IMR-90 (cell line): ENCODE measurements around the gene SIRPG. TPM values are rescaled to one million over a fixed set of nuclear protein-coding genes. Genes with fewer than 3 reads are reported as not detected.

Source experiments
- ATAC-seq: fragments of 200-7000 bp; cut with Tn5 transposase; 2 replicates; pipeline ENCODE4 v1.9.1; 2020; ENCODE audit warnings: low read depth, mild to moderate bottlenecking, moderate library complexity
- BruUV-seq: library from RNA; stranded (reverse); fragments of 400-500 nt; replicated peaks from 2 replicates; lab custom pipeline; 2021; lab: Mats Ljungman, UMichigan
- CTCF ChIA-PET: fragments of 300-600 bp; formaldehyde crosslinking; extraction: SDS; loops from one replicate; lab custom pipeline; 2021; ENCODE audit warnings: antibody characterized with exemption; lab: Yijun Ruan, JAX
- POLR2A ChIA-PET: fragments of 300-600 bp; sonication (Branson Sonifier 250); formaldehyde crosslinking; loops from one replicate; lab custom pipeline; 2022; ENCODE audit warnings: antibody characterized with exemption; ENCODE audit not compliant: unreplicated experiment; lab: Charles Lee
- DNase-seq: peaks from one replicate; pipeline ENCODE4 v3.0.0; 2013
- H2AFZ ChIP-seq: replicated peaks from 2 replicates; pipeline ENCODE3; 2013; ENCODE audit warnings: low read length, mild to moderate bottlenecking; ENCODE audit not compliant: poor library complexity
- H2AK5ac ChIP-seq: 2 replicates; pipeline ENCODE4 v1.6.1; 2013; ENCODE audit warnings: low read depth, low read length, inconsistent platforms
- H2AK9ac ChIP-seq: replicated peaks from 2 replicates; pipeline ENCODE3; 2013; ENCODE audit warnings: mild to moderate bottlenecking, low read depth, low read length, moderate library complexity; ENCODE audit not compliant: poor library complexity
- H2BK120ac ChIP-seq: 2 replicates; pipeline ENCODE4 v1.6.1; 2013; ENCODE audit warnings: low read depth, low read length, inconsistent platforms
- H2BK15ac ChIP-seq: 3 replicates; pipeline ENCODE4 v1.6.1; 2013; ENCODE audit warnings: low read depth, low read length, inconsistent platforms
- H2BK20ac ChIP-seq: 2 replicates; pipeline ENCODE4 v1.6.1; 2013; ENCODE audit warnings: low read depth, mild to moderate bottlenecking, inconsistent platforms, low read length, moderate library complexity
- H2BK5ac ChIP-seq: 2 replicates; pipeline ENCODE4 v1.6.1; 2013; ENCODE audit warnings: mild to moderate bottlenecking, low read depth, low read length, inconsistent platforms; ENCODE audit not compliant: poor library complexity, severe bottlenecking
- H3K14ac ChIP-seq: replicated peaks from 2 replicates; pipeline ENCODE4 v1.6.1; 2013; ENCODE audit warnings: low read depth, low read length, inconsistent platforms
- H3K18ac ChIP-seq: 2 replicates; pipeline ENCODE4 v1.6.1; 2013; ENCODE audit warnings: low read depth, low read length, control low read depth
- H3K23ac ChIP-seq: 2 replicates; pipeline ENCODE4 v1.6.1; 2013; ENCODE audit warnings: low read depth, low read length, inconsistent platforms
- H3K27ac ChIP-seq: 2 replicates; pipeline ENCODE4 v1.5.1; 2013; ENCODE audit warnings: mild to moderate bottlenecking, control low read depth, low read length; ENCODE audit not compliant: insufficient read depth
- H3K27me3 ChIP-seq: 2 replicates; pipeline ENCODE4 v1.6.1; 2013; ENCODE audit warnings: low read length; ENCODE audit not compliant: control insufficient read depth, insufficient read depth
- H3K36me3 ChIP-seq: 2 replicates; pipeline ENCODE4 v1.6.1; 2013; ENCODE audit warnings: low read length, mixed read lengths; ENCODE audit not compliant: control insufficient read depth, insufficient read depth
- H3K4ac ChIP-seq: 2 replicates; pipeline ENCODE4 v1.6.1; 2013; ENCODE audit warnings: low read depth, low read length, inconsistent platforms
- H3K4me1 ChIP-seq: 2 replicates; pipeline ENCODE4 v1.6.1; 2013; ENCODE audit warnings: low read length, mixed read lengths; ENCODE audit not compliant: control insufficient read depth, insufficient read depth
- H3K4me2 ChIP-seq: 2 replicates; pipeline ENCODE4 v1.6.1; 2013; ENCODE audit warnings: low read depth, mild to moderate bottlenecking, control low read depth, low read length, moderate library complexity
- H3K4me3 ChIP-seq: 2 replicates; pipeline ENCODE4 v1.5.1; 2013; ENCODE audit warnings: low read depth, mild to moderate bottlenecking, control low read depth, low read length, moderate library complexity; ENCODE audit not compliant: insufficient read depth
- H3K56ac ChIP-seq: 2 replicates; pipeline ENCODE4 v1.6.1; 2013; ENCODE audit warnings: low read length, inconsistent platforms; ENCODE audit not compliant: insufficient read depth; ENCODE audit errors: extremely low read depth
- H3K79me1 ChIP-seq, 2 experiments: 2 replicates each; pipeline ENCODE4 v1.6.1; 2013; ENCODE audit warnings: low read length in 2 of 2, inconsistent platforms in 1 of 2, low read depth in 1 of 2
- H3K9ac ChIP-seq: 2 replicates; pipeline ENCODE4 v1.6.1; 2013; ENCODE audit warnings: low read depth, low read length, control low read depth
- H3K9me1 ChIP-seq: 2 replicates; pipeline ENCODE4 v1.6.1; 2013; ENCODE audit warnings: low read length, inconsistent platforms; ENCODE audit not compliant: insufficient read depth
- H3K9me3 ChIP-seq: 2 replicates; pipeline ENCODE4 v1.6.1; 2013; ENCODE audit warnings: low read length; ENCODE audit not compliant: control insufficient read depth, insufficient read depth
- H4K20me1 ChIP-seq: 2 replicates; pipeline ENCODE4 v1.6.1; 2013; ENCODE audit warnings: low read length, inconsistent platforms; ENCODE audit not compliant: insufficient read depth
- H4K5ac ChIP-seq: 2 replicates; pipeline ENCODE4 v1.6.1; 2013; ENCODE audit warnings: mild to moderate bottlenecking, low read depth, low read length, control low read depth
- H4K8ac ChIP-seq, 2 experiments: 2 replicates each; pipeline ENCODE4 v1.6.1; 2013; ENCODE audit warnings: low read depth in 2 of 2, low read length in 2 of 2, control low read depth in 1 of 2, inconsistent platforms in 1 of 2
- H4K91ac ChIP-seq: 2 replicates; pipeline ENCODE4 v1.6.1; 2013; ENCODE audit warnings: low read depth, low read length, inconsistent platforms; ENCODE audit not compliant: insufficient read depth
- MAFK ChIP-seq: IDR thresholded peaks from 2 replicates; pipeline ENCODE4 v1.6.1; 2012; ENCODE audit warnings: low read depth, low read length, improper control_type of control experiment
- MXI1 ChIP-seq: IDR thresholded peaks from 2 replicates; pipeline ENCODE4 v1.6.1; 2012; ENCODE audit warnings: low read depth, mild to moderate bottlenecking, low read length, moderate library complexity, borderline replicate concordance
- POLR2A ChIP-seq: IDR thresholded peaks from 2 replicates; pipeline ENCODE4 v1.6.1; 2012; ENCODE audit warnings: mild to moderate bottlenecking, low read depth, low read length
- SMC3 ChIP-seq: fragments of 150-350 bp; IDR thresholded peaks from 2 replicates; pipeline ENCODE4 v1.6.1; 2016; ENCODE audit warnings: low read depth, mild to moderate bottlenecking, antibody characterized with exemption, low read length, moderate library complexity
- WGBS, 2 experiments: methylation state at CpG; one replicate each; pipeline versions ENCODE4 v1.1.5 to v1.1.7; 2013; ENCODE audit warnings: missing lambda C conversion rate in 2 of 2; ENCODE audit not compliant: insufficient read length in 1 of 2; ENCODE audit errors: extremely low coverage in 2 of 2; 5-methylcytosine and 5-hydroxymethylcytosine counted together
- dilution Hi-C: fragments of 300-500 bp; cut with HindIII; formaldehyde crosslinking; loops from one replicate; pipeline ENCODE4 v1.14.3; 2018; ENCODE audit warnings: low sequenced_read_pairs; ENCODE audit not compliant: unreplicated experiment
- in situ Hi-C: fragments of 300-500 bp; cut with MboI; formaldehyde crosslinking; loops from 3 replicates; pipeline ENCODE4 v1.14.3; 2019; ENCODE audit warnings: low sequenced_read_pairs, inconsistent platforms, mixed read lengths
- intact Hi-C: fragments of 100-400 bp; cut with micrococcal nuclease; formaldehyde crosslinking; loops from 2 replicates; pipeline ENCODE4 v1.10.0; 2022
- polyA plus RNA-seq, 3 experiments: library from polyadenylated mRNA; depleted of rRNA; stranded (reverse); fragments of >200 nt; gene quantifications; 2 replicates each; pipeline ENCODE4 v1.2.3, GENCODE V29; 2012; ENCODE audit warnings: low replicate concordance in 1 of 3
- total RNA-seq: library from RNA; depleted of rRNA; stranded (reverse); fragments of >200 nt; gene quantifications from 2 replicates; pipeline ENCODE4 v1.2.3, GENCODE V29; 2012
- TF ChIP-seq, protein P1 (sequence below): conservative IDR thresholded peaks from 2 replicates; pipeline ENCODE4 v1.5.1; 2012; ENCODE audit warnings: mild to moderate bottlenecking, low read depth, low read length, improper control_type of control experiment

The SIRPG gene
- total and polyA plus RNA-seq, 2 of the 4 experiments (the other 2 are of a cell fraction): not detected

GRCh38 chr20:1671891-1672669 lies 14.5 kb upstream of the SIRPG start:
- H4K20me1 ChIP-seq: no peaks in the 10 kb centered on the region
- no peak overlapping the region for H3K23ac ChIP-seq
- no peak overlapping the region for H2AK9ac ChIP-seq
- no peak overlapping the region for H3K4me3 ChIP-seq
- H3K18ac ChIP-seq: no peak overlapping the region
- no peak overlapping the region for H3K56ac ChIP-seq
- no peaks in the 10 kb centered on the region for H3K9me3 ChIP-seq
- TF ChIP-seq, protein P1, sequence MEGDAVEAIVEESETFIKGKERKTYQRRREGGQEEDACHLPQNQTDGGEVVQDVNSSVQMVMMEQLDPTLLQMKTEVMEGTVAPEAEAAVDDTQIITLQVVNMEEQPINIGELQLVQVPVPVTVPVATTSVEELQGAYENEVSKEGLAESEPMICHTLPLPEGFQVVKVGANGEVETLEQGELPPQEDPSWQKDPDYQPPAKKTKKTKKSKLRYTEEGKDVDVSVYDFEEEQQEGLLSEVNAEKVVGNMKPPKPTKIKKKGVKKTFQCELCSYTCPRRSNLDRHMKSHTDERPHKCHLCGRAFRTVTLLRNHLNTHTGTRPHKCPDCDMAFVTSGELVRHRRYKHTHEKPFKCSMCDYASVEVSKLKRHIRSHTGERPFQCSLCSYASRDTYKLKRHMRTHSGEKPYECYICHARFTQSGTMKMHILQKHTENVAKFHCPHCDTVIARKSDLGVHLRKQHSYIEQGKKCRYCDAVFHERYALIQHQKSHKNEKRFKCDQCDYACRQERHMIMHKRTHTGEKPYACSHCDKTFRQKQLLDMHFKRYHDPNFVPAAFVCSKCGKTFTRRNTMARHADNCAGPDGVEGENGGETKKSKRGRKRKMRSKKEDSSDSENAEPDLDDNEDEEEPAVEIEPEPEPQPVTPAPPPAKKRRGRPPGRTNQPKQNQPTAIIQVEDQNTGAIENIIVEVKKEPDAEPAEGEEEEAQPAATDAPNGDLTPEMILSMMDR: no peak
- no peak for TF ChIP-seq POLR2A
- no peak for TF ChIP-seq MAFK
- TF ChIP-seq SMC3: no peak
- no peak for TF ChIP-seq MXI1
- in situ Hi-C loops (no loop called here), dilution Hi-C loops (no loop called here), intact Hi-C loops (no loop called here)
- H3K79me1 ChIP-seq: no peaks in the 10 kb centered on the region
- no peak overlapping the region for H2BK120ac ChIP-seq
- ATAC-seq: no peak
- no peak overlapping the region for H4K91ac ChIP-seq
- no peak overlapping the region for H4K8ac ChIP-seq
- POLR2A ChIA-PET: no interaction called here
- 0% methylated on average over 1 of the region's 11 CpGs; no CpG with 5 or more reads in 1 of the 2 experiments for WGBS, 2 experiments
- H3K27me3 ChIP-seq: peaks cover 8% of the 10 kb centered on the region
- no peak overlapping the region for H2BK15ac ChIP-seq
- H3K36me3 ChIP-seq: no peaks in the 10 kb centered on the region
- no peak overlapping the region for H3K14ac ChIP-seq
- DNase-seq: no peak
- no peaks in the 10 kb centered on the region for H3K4me1 ChIP-seq
- no TSS peak for BruUV-seq
- no peak overlapping the region for H3K4me2 ChIP-seq
- no peak overlapping the region for H2BK5ac ChIP-seq
- no peak overlapping the region for H3K9ac ChIP-seq
- H4K5ac ChIP-seq: no peak overlapping the region
- no peak overlapping the region for H2AFZ ChIP-seq
- H3K27ac ChIP-seq: no peak overlapping the region
- CTCF ChIA-PET: no interaction called here
- H2BK20ac ChIP-seq: no peak overlapping the region
- H3K4ac ChIP-seq: no peak overlapping the region
- no peaks in the 10 kb centered on the region for H3K9me1 ChIP-seq
- H2AK5ac ChIP-seq: no peak overlapping the region
